GM19463 (cell line): ENCODE results near the gene YWHAE.
A peak's percentile ranks its signal among the peaks of the same experiment; 100 is the strongest.
"Not testable (repeated sequence)": the region's sequence is repeated elsewhere in the genome, so short reads cannot be mapped to it uniquely, and the experiment has no call there.

Experiments used
- ATAC-seq: cut with Tn5 transposase; IDR thresholded peaks from one replicate; pipeline ENCODE4 v1.9.1; 2021; ENCODE audit warnings: mild to moderate bottlenecking, moderate library complexity; ENCODE audit not compliant: unreplicated experiment

Gene YWHAE

DNA sequence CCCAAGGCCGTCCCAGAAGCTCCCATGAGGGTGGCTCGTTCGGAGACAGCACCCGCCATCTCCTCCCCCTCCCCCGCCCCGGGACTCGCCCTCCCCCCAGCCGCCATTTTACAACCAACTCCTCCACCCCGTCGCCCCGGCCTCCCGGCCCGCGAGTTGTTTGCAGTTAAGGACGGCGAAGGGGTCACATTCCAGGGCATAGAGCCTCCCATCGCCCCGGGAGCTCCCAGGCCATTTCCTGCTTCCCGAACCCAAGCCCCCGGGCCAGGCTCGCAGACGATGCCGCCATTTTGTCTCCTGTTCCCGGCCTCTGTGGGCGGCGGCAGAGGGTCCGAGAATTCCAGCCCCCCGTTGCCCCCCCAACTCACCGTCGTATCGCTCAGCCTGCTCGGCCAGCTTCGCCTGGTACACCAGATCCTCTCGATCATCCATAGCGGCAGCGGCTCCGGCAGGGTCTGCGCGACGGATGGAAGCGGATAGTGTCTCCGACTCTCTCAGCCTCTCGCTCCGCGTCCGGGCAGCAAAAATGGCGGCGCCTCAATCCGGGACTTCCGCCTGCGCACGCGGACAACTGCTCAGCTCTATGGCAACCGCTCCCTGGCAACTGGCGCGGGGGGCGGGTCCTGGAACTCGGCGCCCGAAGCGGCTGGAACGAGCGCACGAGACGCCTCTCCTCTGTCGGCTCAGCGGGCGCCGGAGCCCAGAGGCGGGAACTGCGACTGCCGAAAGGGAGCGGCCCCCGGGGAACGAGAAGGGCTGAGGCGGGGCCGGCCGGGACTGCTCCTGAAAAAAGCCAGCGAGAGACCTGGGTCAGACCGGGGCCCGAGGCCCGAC, at the start of gene YWHAE:
Gene YWHAE (minus strand): TSS at position 544 of the 834 bp plus-strand sequence. CDS start 112 bp downstream, at position 432.
- ATAC-seq, result peak; percentile 94

GRCh38 chr17:1449412-1449967, 49.5 kb upstream of the YWHAE start:
- no peak for ATAC-seq

DNA sequence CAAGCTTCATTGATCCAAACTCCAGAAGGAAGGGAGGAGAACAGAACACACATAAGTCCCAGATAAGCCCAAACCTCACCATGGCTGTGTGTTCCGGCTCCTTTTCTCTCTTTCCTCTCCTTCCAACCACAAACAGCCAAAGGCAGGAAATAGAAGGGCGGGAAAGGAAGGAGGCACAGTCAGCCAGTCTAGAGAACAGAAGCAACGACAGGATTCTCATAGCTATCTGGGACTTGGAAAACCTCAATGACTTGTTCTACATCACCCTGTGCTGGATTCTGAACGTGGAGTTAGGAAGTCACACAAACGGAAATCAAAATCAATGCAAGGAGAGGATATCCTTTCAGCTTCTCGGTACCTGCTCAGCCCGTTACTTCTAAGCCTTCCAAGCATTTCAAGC, 47.0 kb upstream of the YWHAE start:
- no peak for ATAC-seq

DNA sequence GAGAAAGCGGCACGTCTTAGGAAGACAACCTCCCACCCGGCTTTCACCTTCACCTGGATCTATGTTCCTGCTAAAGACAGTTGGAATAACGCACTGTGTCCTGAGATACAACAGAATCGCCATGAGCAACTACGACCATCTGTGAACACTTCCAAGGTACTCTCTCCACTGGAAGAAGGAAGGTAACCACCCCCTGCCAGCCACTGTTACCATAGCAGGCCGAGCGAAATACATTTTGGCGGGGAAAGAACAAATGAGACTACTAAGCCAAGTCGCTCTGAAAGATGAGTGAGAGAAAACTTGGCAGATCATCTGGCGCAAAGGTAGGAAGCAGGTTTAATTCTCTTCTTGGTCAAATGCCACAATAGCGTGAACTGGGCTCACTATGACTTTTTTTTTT, 46.2 kb upstream of the YWHAE start:
- ATAC-seq, result no peak

DNA sequence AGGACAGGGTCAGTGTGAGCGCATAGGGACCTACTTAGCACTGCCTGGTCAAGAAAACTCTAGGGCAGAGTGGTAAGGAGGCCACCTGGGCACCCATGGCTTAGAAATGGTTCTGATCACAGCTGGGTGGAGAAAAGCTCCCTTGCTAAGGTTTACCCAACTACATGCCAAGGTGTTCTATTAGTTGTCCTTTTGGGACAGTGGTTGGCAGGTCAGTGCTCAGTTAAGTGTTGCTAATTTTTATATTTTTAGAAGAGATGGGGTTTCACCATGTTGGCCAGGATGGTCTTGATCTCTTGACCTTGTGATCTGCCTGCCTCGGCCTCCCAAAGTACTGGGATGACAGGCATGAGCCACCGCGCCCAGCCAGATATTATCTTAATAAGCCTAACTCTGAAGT, 45.7 kb upstream of the YWHAE start:
- not testable (repeated sequence) for ATAC-seq

DNA sequence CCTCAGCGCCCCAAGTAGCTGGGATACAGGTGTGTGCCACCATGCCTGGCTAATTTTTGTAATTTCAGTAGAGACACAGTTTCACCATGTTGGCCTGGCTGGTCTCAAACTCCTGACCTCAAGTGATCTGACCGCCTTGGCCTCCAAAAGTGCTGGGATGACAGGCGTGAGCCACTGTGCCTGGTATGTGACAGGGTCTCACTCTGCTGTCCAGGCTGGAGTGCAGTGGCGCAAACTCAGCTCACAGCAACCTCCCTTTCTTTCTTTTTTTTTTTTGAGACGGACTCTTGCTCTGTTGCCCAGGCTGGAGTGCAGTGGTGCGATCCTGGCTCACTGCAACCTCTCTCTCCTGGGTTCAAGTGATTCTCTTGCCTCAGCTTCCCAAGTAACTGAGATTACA, 42.7 kb upstream of the YWHAE start:
- not testable (repeated sequence) for ATAC-seq

DNA sequence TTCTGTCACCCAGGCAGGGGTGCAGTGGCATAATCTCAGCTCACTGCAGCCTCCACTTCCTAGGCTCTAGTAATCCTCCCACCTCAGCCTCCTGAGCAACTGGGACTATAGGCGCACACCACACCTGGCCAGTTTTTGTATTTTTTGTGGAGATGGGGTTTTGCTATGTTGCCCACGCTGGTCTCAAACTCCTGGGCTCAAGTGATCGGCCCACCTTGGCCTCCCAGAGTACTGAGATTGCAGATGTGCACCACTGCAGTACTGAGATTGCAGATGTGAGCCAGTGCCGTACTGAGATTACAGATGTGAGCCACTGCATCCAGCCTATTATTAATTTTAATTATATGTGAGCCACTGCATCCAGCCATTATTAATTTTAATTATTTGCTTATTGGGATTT, 42.2 kb upstream of the YWHAE start:
- ATAC-seq, result no peak

DNA sequence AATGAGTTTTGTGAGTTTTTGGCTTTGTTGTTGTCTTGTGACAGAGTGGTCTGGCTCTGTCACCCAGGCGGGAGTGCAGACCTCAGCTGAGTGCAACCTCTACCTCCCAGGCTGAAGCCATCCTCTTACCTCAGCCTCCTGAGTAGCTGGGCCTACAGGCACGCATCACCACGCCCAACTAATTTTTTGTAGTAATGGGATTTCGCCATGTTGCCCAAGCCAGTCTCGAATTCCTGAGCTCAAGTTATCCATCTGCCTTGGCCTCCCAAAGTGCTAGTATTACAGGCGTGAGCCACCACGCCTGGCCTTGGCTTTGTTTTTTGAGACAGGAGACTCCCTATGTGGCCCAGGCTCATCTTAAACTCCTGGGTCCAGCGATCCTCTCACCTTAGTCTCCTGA, 40.9 kb upstream of the YWHAE start:
- ATAC-seq, result no peak

GRCh38 chr17:1438593-1439083, 38.6 kb upstream of the YWHAE start:
- no peak for ATAC-seq

DNA sequence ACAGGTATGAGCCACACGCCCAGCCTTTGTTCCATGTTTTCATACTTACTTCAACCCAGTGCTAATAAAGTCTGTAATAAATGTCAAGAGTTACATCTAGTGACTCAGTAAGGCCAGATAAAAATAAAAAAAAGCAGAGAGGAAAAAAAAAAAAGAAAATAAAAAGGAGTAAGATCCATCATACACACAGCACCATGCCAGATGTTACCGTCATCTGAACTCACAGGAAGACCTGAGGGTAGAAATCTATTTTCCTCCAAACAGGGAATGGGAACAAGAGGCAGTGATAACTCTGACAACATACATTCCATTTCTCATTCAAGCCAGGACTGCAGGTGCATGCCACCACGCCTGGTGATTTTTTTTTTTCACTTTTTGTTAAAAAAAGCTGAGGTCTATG, 35.3 kb upstream of the YWHAE start:
- ATAC-seq, result no peak

GRCh38 chr17:1434150-1434549, 34.1 kb upstream of the YWHAE start:
- ATAC-seq, result no peak

- ATAC-seq, result no peak
Measured at GRCh38 chr17:1431631-1432104, 31.6 kb upstream of the YWHAE start.

DNA sequence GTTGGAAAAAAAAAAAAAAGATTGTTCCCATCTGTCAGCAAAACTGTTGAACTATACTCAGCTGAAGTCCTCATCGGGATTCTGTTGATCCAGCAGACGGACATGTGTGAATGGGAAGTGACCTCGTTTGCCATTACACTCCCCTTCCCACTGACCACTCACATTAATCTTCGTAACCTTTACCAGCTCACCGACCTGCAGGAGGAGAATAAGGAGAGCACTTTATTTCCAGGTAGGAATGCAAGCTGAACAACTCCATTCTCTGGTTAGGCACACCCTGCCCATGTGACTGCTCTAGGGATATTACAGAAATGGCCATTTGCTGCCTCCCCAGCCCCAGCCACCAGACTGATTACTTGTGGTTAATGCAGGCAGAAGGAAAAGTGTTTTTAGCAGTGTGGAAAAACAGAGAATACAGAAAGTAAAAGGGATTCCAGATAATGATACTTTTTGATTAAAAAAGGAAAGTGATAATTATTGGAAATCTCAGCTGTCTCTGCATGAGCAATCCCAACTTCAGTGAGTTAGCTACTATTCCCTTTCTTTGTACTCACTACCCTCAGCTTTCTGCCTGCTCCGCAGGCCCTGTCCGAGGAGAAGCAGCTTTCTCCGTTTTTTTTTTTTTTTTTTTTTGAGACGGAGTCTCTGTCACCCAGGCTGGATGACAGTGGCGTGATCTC, 23.6 kb upstream of the YWHAE start:
- ATAC-seq, result no peak

DNA sequence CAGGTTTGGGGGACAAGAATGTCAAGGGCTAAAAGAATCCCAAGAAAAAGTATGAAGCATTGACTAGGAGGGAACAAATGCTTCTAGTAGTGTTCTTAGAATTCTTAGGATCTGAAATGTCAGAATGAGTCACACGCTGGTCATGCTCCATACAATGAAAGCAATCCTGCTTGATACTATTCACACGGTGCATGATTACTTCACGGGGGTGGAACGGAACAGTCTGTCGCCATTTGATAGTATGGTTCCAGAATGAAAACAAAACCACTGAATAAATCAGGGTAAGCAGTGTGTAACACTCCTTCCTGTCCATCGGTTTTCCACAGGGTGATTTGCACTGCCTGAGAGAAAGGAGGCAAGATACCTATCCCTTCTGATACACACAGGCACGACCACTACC, 22.9 kb upstream of the YWHAE start:
- no peak for ATAC-seq

GRCh38 chr17:1421470-1421869, 21.4 kb upstream of the YWHAE start:
- no peak for ATAC-seq

DNA sequence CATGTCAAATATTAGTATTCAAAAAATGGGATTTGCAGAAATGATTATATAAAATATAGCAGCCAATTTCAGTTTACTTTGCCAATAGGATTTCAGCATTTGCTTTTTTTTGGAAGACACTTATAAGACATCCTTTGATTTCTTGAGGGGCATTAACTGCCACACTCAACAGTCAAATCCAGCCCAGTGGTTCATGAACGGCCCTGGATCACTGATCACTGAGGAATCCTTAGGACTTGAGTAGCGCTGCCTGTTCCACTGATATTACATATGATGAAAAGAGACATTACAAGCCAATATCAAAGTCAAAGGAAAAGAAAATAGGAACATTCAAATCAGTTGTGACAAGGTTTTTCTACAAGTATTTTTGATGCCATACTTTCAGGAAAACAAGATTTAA, 21.0 kb upstream of the YWHAE start:
- ATAC-seq, result no peak

GRCh38 chr17:1420163-1420562, 20.1 kb upstream of the YWHAE start:
- ATAC-seq, result no peak

DNA sequence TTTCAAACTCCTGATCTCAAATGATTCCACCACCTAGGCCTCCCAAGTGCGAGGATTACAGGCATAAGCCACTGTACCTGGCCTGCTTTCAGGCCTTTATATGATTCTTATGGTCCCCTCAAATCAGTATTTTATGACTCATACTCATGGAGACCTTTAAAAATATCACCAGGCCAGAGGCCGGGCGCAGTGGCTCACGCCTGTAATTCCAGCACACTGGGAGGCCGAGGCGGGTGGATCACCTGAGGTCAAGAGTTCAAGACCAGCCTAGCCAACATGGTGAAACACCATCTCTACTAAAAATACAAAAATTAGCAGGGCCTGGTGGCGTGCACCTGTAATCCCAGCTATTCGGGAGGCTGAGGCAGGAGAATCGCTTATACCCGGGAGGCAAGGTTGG, 18.5 kb upstream of the YWHAE start:
- ATAC-seq, result not testable (repeated sequence)

DNA sequence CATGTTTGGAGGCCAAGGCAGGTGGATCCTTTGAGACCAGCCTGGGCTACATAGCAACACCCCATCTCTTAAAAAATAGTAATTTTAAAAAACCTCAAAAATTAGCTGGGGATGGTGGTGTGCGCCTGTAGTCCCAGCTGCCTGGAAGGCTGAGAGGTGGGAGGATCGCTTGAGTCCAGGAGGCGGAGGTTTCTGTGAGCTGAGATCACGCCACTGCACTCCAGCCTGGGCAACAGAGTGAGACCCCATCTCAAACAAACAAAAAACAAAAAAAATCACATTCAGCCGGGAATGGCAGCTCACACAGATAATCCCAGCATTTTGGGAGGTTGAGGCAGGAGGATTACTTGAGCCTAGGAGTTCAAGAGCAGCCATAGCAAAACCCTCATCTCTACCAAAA, 16.4 kb upstream of the YWHAE start:
- no peak for ATAC-seq

- no peak for ATAC-seq
Measured at GRCh38 chr17:1414634-1415033, 14.6 kb upstream of the YWHAE start.

DNA sequence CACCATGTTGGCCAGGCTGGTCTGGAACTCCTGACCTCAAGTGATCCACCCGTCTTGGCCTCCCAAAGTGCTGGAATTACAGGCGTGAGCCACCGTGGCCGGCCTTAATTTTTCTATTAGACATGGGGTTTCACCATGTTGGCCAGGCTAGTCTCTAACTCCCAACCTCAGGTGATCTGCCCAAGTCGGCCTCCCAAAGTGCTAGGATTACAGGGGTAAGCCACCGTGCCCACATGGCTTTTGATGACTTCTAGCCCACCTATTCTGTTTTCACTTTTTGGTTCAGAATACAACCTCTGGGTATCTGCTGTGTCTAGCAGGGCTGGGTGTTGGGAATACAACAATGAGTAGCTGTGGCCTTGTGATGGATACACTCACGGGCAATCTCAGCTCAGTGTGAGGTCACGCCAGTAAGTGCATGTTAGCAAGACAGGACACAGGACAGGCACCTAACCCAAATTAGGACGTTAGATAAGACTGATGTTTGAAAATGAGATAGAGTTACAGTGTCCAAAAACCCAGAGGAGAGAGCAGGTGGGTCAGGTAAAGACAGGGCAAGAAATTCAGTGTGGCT, 14.1 kb upstream of the YWHAE start:
- ATAC-seq, result no peak
